SH-SY5Y (cell line): ENCODE data around the gene FLAD1.

ENCODE experiments used
- GATA2 ChIP-seq: IDR thresholded peaks from 2 replicates; pipeline ENCODE4 v1.6.1; 2011; ENCODE audit warnings: mild to moderate bottlenecking, low read depth, low read length
- GATA3 ChIP-seq: IDR thresholded peaks from 2 replicates; pipeline ENCODE4 v1.6.1; 2011; ENCODE audit warnings: low read depth, mild to moderate bottlenecking, low read length, moderate library complexity

DNA sequence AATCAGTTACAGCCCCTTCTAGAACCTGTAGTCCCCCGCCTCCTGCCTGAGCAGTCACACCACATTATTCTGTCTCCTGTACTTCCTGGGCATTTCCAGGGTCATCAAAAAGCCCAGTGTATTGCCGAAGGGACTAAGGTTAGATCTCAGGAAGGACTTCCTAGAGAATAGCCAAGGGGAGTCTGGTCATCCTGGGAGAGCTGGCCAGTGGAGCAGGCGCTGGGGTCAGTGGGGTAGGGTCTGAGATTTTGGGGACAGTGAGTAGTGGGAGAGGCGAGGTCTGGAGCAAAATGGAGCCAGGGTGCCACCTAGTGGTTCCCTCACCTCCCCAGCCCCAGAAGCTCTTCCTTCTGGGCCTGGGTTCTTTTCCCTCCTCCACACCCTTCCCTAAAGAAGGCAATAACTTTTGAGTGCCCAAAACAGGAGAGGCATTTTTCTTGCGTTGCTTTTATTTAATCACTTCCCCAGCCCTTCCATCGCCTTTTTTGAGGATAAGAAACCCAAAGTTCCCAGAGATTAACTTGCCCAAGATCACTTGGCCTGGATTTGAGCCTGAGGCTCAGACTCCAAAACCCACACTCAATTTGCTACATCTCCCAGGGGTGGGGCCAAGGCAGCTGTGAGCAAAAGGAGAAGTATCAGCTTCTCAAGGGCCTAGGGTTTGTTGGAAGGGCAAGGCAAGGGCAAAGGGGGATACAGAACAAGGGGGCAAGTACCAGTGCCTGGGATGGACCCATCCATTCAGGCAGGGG lies 39.3 kb upstream of the FLAD1 start:
- TF ChIP-seq GATA3 (no peak), GATA2 (no peak)
